HepG2 (cell line): Measurements from ENCODE around the gene RNASE4. TPM values are rescaled to one million over a fixed set of nuclear protein-coding genes. Genes with fewer than 3 reads are reported as not detected.
A peak's percentile ranks its signal among the peaks of the same experiment; 100 is the strongest.

Experiments used
- CSRNP2 ChIP-seq: sonication (generic); formaldehyde crosslinking; conservative IDR thresholded peaks from 2 replicates; pipeline ENCODE4 v1.8.0; 2022; ENCODE audit warnings: low read depth, missing genetic modification reagents
- CTCF ChIP-seq: sonication (generic); formaldehyde crosslinking; IDR thresholded peaks from 2 replicates; pipeline ENCODE4 v1.5.0; 2020; ENCODE audit warnings: mild to moderate bottlenecking, missing genetic modification reagents, moderate library complexity
- ELF1 ChIP-seq: sonication (generic); formaldehyde crosslinking; IDR thresholded peaks from 2 replicates; pipeline ENCODE4 v1.4.0; 2020; ENCODE audit warnings: missing genetic modification reagents
- GATAD2A ChIP-seq: IDR thresholded peaks from 2 replicates; pipeline ENCODE4 v1.6.1; 2016
- HINFP ChIP-seq: sonication (generic); formaldehyde crosslinking; IDR thresholded peaks from 2 replicates; pipeline ENCODE4 v1.4.0; 2020; ENCODE audit warnings: low read depth, mild to moderate bottlenecking, missing genetic modification reagents
- HNRNPH1 ChIP-seq: fragments of 200-400 bp; formaldehyde crosslinking; optimal IDR thresholded peaks from 2 replicates; pipeline ENCODE3; 2017; ENCODE audit warnings: mild to moderate bottlenecking, low read depth, low read length
- JARID2 ChIP-seq: sonication (generic); formaldehyde crosslinking; IDR thresholded peaks from 2 replicates; pipeline ENCODE4 v1.8.1; 2023; ENCODE audit warnings: missing genetic modification reagents, inconsistent platforms; ENCODE audit not compliant: insufficient replicate concordance
- NFKB2 ChIP-seq: sonication (generic); formaldehyde crosslinking; IDR thresholded peaks from 2 replicates; pipeline ENCODE4 v1.4.0; 2020; ENCODE audit warnings: missing genetic modification reagents, borderline replicate concordance
- RFXAP ChIP-seq: sonication (generic); formaldehyde crosslinking; IDR thresholded peaks from 2 replicates; pipeline ENCODE4 v1.4.0; 2020; ENCODE audit warnings: missing genetic modification reagents, borderline replicate concordance
- THAP9 ChIP-seq: sonication (generic); formaldehyde crosslinking; IDR thresholded peaks from 2 replicates; pipeline ENCODE4; 2020; ENCODE audit warnings: missing genetic modification reagents, mild to moderate bottlenecking, borderline replicate concordance
- ZBTB7A ChIP-seq: sonication (generic); formaldehyde crosslinking; IDR thresholded peaks from 2 replicates; pipeline ENCODE4 v1.8.0; 2022; ENCODE audit warnings: mild to moderate bottlenecking, missing genetic modification reagents
- ZNF234 ChIP-seq: sonication (generic); formaldehyde crosslinking; conservative IDR thresholded peaks from 2 replicates; pipeline ENCODE4 v1.5.1; 2020; ENCODE audit warnings: mild to moderate bottlenecking, missing genetic modification reagents
- ZNF331 ChIP-seq: sonication (generic); formaldehyde crosslinking; IDR thresholded peaks from 2 replicates; pipeline ENCODE4 v1.4.0; 2020; ENCODE audit warnings: missing genetic modification reagents
- ZNF687 ChIP-seq: sonication (generic); formaldehyde crosslinking; IDR thresholded peaks from 2 replicates; pipeline ENCODE4 v1.5.1; 2020; ENCODE audit warnings: mild to moderate bottlenecking, missing genetic modification reagents, moderate library complexity
- ZNF737 ChIP-seq: sonication (generic); formaldehyde crosslinking; IDR thresholded peaks from 2 replicates; pipeline ENCODE4 v1.5.0; 2020; ENCODE audit warnings: missing genetic modification reagents, mild to moderate bottlenecking, borderline replicate concordance
- polyA plus RNA-seq, 8 experiments: library from polyadenylated mRNA; depleted of rRNA in 3 of 8; stranded (reverse) in 7 of 8; unstranded in 1 of 8; fragments of >200 nt; fragmentation: Illumina TruSeq in 4 of 8; extraction: Trizol in 4 of 8; gene quantifications; 2 replicates each; pipeline versions ENCODE4 v1.2.1 to v1.2.3, GENCODE V29; 2011 to 2016; ENCODE audit warnings: low read depth in 4 of 8, missing spikeins in 1 of 8, mixed read lengths in 1 of 8; ENCODE audit not compliant: insufficient read depth in 1 of 8
- total RNA-seq, 5 experiments: library from RNA; depleted of rRNA; stranded (reverse); fragments of >200 nt; fragmentation: Illumina TruSeq; extraction: Trizol; gene quantifications; 2 replicates each; pipeline ENCODE4 v1.2.3, GENCODE V29; 2016; ENCODE audit warnings: low read depth in 1 of 5

RNASE4 gene
- total and polyA plus RNA-seq, 2 of the 13 experiments (the other 11 are each of a cell fraction or from before 2014, with no cell fraction given), result 109 to 983 TPM

- 0 out of 2 replicates have a peak, but pooled peaks have one; percentile 6 for TF ChIP-seq ZNF331 (CRISPR knock-in tag)
- peak; percentile 100 for TF ChIP-seq HINFP (CRISPR knock-in tag)
- TF ChIP-seq JARID2 (CRISPR knock-in tag), result no peak
- peak; percentile 86 for TF ChIP-seq ELF1 (CRISPR knock-in tag)
- TF ChIP-seq ZBTB7A (CRISPR knock-in tag), result 0 out of 2 replicates have a peak, but pooled peaks have one; percentile 58
- peak; percentile 79 for TF ChIP-seq HNRNPH1
- peak; percentile 23; the same call in 1 of the 2 replicates for TF ChIP-seq ZNF234 (CRISPR knock-in tag)
- peak; percentile 92 for TF ChIP-seq ZNF687 (CRISPR knock-in tag)
- 0 out of 2 replicates have a peak, but pooled peaks have one; percentile 29 for TF ChIP-seq ZNF737 (CRISPR knock-in tag)
- peak; percentile 45; the same call in 1 of the 2 replicates for TF ChIP-seq NFKB2 (CRISPR knock-in tag)
- TF ChIP-seq GATAD2A (CRISPR knock-in tag), result peak; percentile 74
- peak; percentile 80; the same call in 1 of the 2 replicates for TF ChIP-seq THAP9 (CRISPR knock-in tag)
- no peak; the same call in 1 of the 2 replicates for TF ChIP-seq CSRNP2
- 0 out of 2 replicates have a peak, but pooled peaks have one; percentile 8 for TF ChIP-seq CTCF (CRISPR knock-in tag)
- peak; percentile 18; the same call in 1 of the 2 replicates for TF ChIP-seq RFXAP
These were observed 1.8 kb upstream of the RNASE4 start (continued) for GRCh38 chr14:20682435-20683124.
